HG02943 (cell line): Measurements from ENCODE around the gene PHLPP1.

Experiments
- ATAC-seq: cut with Tn5 transposase; IDR thresholded peaks from one replicate; pipeline ENCODE4 v1.9.1; 2021; ENCODE audit warnings: mild to moderate bottlenecking, low read depth, moderate library complexity; ENCODE audit not compliant: unreplicated experiment

PHLPP1 gene

DNA sequence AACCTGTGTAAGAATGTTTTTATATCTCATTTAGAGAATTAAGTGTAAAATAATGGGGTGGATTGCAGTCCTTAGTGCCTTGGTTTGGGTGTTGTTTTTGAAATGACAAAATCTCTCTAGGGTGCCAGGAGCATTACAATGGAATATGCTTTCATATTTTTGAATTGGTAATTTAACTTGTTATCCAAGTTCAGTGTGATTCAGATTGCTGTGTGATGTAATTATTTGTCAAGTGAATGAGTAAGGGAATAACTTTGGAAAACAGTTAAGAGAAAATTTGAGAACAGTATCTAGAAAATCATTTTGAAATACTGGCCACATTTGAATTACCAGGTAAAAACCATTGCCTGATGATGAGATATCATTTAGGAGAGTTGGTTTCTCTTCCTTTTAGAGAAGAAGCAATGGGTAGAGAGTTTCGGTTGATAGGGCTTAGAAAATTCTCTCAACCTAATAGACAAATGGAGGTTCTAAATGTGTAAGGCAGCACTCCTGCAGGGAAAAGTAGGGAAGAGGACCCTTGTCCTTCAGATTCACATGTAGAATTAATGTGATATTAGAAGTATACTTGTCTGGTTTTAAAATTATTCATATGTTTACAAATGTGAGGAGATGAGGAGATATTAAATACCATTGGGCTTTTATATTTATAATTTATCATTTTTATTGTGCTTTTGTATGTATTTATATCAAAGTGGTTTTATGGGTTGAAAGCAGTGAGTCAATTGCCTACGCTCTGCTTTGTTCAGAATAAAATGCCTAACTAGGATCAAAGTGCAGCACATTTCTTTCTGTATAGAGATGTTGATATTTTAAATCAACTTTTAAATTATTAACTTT is 124.8 kb downstream of the PHLPP1 start:
- no peak for ATAC-seq

DNA sequence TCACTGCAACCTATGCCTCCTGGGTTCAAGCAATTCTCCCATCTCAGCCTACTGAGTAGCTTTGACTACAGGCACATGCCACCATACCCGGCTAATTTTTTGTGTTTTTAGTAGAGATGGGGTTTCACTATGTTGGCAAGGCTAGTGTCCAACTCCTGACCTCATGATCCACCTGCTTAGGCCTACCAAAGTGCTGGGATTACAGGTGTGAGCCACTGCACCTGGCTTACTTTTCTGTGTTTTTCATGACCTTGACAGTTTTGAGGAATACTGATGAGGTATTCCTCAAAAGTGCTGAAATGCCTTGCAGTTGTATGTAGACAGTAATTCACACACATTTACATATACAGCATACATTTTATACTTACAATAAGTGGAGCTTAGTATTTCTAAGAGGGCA is 126.1 kb downstream of the PHLPP1 start:
- no peak for ATAC-seq

DNA sequence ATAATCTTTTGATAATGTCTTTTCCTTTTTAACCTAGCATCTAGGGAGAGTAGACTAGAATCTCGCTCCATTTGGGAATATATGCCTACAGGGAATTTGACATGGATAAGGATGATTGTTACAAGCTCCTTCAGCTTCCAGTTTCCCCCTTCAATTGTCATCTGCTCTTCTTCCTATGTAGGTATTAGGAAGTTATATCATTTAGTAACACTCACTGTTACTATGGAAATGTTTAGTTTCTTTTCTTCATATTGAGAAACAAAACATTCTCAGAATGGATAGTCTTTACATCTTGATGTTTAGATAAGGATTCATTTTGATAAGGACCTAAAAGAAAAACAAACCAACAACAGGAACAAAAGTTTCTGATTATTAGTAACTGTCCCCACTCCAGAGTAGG is 127.6 kb downstream of the PHLPP1 start:
- no peak for ATAC-seq

DNA sequence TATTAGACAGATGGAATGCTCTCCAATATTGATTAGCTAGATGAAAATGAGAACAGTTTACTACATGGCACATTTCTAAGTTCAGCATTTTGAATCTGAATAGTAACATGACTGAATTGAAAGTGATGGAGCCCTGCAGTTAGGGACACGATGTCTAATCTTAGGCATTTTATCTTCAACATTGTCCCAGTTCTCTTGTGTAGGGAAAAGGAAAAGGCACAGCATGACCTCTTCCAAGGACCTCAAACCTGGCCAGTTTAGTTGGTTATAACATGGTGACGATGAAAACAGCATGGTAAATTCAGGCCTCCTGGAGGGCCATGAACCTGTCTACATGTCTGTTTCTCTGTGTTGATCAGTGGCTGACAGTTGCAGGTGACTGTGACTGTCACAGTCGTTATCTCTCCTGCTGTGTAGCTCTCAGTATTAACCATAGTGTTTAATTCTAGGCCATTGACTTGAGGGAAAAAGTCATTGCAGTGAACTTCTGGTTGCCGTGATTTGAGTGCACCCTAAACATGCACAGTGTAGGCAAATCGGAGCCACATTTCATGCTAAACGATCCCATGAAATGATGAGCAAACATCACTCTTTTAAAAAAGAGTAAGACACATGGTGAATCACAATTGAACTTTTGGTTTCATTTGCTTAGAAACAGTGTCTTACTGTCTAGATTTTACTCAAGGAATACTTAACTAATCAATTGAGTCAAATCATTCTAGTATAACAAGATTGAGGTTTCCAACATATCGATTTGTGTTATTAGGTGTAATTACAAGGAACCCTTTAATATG is 129.7 kb downstream of the PHLPP1 start:
- peak; percentile 48 for ATAC-seq

DNA sequence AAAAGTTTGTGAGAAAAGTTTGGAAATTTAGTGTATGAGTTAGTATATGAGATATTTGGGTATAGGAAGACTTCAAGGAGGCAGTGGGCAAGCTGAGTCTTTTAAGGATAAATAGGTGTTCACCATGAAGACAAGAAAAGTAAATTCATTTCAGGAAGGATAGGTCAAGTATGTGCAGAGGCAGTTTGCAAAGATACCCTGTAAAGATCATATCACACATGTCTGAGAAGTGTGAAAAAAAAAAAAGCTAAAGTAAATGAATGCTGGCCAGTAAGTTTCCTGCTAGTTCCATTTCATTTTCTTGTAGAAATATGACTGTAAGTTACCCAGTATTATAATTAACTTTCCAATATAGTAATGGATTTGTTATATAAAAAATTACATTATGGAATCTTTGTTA is 131.0 kb downstream of the PHLPP1 start:
- ATAC-seq, result no peak

DNA sequence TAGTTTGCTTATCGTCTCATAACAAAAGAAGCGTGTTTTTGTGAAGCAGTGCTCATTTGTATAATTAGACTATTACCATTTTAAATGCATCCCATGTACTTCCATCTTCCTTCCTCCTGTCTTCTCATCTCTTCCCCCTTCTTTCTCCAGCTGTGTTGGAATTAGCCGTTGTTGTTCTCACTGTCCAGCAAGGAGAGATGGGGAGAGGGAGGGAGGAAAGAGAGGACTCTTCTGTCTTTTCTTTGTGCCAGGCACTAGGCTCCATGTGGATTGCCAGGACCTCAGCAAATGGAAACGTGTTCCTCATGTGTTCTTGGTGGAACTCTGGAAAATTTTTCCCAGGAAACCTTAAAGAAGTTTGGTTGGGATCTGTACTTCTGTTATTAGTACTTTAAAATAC is 131.7 kb downstream of the PHLPP1 start:
- ATAC-seq, result no peak

DNA sequence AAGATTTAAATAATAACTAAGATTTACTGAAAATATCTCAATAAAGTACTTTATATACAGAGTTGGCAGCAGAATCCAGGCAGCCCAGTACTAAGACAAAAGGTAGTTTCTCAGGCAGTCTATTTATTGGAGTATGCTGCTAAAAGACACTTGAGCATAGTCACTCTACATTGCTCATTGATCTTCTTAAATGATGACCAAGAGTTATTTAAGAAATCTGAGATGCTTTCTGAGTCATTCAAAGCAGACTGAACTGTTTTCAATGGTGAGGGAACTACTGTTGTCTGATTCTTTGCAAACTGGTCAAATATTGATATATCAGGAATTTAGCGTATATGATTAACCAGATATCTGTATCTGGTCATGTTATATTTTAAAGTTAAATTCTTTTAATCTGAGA is 133.6 kb downstream of the PHLPP1 start:
- ATAC-seq, result no peak

DNA sequence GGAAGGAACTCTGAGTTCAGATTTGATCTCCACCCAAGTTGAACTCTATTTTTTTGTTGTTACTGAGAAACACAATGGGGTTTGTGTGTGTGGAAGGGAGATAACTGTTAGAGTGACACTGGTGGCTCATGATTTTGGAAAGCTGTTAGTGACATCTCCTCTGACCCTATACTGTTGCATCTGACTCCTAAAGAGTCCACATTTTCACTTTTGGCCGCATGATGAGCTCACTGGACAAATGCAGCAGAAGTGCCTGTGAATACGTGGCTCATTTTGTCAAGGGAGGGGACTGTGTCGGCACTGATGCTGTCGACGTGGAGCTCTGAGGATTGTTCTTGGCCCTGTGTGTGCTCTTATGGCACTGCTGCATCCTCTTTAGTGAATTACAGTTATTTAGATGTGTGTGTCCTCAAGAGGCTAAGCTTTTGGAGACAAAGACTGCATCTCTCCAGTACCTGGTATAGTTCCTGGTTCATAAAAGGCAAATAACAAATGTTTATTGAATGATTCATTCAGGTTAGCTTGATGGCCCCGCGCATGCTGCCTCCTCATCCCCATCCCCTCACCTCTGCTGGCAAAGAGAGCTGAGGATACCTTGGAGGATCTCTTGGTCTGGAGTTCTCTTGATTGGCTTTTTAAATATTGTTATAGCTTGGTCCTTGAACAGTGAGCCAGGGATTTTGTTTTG is 135.4 kb downstream of the PHLPP1 start:
- no peak for ATAC-seq

DNA sequence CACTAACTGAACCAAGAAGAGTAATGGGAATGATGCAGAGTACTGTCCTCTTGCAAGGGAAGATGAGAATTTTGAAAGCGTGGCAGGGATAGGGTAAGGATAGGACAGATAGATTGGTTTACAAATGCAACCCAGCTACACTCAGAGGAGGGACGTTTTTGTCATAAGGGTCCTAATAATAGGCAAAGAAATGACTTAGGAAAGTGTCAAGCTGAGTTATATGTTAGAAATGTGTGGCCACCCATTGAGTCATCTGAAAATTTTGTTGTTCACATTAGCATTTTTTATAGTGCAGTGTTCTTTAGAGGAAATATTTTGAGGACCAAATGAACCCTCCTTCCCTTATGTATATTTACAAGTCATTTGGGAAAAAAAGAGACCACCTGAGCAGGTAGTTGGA is 137.5 kb downstream of the PHLPP1 start:
- ATAC-seq, result no peak

DNA sequence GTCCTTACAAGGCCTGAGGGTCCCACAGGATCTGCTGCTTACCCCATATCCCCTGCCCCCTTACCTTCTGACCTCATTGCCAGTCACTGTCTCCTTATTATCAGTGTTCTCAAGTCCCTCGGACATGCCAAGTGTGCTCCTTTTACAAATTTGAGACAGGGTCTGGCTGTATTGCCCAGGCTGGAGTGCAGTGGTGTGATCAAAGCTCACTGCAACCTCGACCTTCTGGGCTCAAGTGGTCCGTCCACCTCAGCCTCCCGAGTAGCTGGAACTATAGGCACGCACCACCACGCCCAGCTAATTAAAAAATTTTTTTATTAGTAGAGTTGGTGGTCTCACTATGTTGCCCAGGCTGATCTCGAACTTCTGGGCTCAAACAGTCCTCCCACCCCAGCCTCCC is 141.0 kb downstream of the PHLPP1 start:
- ATAC-seq, result no peak

DNA sequence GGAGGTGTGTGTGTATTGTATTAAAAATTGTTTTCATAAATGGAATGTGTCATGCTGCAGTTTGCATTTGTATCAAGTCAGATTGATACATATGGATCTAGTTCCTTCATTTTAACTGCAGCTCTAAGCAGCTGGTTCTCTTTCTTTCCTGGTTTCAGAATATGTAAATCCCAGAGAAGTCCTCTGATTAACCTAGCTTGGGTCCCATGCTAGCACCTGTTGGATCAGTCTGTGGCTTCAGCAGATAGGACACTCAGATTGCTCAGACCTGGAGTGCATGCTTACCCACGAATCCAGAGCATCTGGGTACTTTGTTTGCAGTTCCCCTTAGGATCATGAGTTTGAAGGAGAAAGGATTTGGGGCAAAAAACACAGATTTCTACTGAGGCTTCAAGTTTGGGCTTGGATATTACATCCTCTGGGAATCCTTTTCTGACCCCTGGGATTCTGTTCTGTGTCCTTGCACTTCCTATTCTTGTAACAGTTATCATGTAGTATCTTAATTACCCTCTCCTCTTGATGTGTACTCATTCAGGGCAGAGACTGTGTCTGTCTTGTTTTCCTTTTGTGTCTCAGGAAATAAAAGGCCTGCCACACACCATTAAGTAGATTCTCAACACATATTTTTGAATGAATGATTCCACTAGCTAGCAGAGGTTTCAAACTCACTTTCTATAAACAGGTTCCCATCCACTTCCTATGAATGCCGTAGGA is 142.1 kb downstream of the PHLPP1 start:
- ATAC-seq, result no peak

DNA sequence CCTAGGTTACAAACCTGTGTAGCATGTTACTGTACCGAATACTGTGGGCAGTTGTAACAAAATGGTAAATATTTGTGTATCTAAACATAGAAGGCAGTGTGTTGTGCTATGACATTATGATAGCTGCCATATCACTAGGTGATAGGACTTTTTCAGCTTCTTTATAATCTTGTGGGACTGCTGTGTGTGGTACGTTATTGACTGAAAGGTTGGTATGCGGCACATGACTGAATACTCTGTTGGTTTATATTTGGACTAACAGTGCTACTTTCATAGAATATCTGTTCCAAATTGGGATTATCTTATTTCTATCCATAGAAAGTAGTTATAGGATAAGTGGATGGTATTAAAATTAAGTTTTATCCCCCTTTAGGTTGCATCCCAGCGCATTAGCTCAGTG is 144.7 kb downstream of the PHLPP1 start:
- ATAC-seq, result no peak

DNA sequence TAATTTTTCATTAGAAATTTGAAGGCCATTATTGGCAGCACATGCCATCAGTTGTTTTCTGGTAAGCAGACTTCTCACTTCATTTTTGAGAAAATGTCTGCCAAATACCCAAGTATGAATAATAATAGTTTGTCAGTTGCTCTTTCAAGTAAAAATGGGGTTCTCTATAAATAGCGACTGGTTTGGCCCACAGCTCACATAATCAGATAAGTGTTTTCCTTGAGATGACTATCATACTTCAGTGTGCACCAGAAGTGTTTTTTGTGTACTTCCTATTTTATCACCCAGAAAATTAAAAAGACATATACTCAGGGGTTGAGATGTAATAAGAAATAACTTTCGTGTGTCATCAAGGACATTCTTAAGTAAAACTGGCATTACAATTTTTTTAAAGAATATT is 147.1 kb downstream of the PHLPP1 start:
- no peak for ATAC-seq

DNA sequence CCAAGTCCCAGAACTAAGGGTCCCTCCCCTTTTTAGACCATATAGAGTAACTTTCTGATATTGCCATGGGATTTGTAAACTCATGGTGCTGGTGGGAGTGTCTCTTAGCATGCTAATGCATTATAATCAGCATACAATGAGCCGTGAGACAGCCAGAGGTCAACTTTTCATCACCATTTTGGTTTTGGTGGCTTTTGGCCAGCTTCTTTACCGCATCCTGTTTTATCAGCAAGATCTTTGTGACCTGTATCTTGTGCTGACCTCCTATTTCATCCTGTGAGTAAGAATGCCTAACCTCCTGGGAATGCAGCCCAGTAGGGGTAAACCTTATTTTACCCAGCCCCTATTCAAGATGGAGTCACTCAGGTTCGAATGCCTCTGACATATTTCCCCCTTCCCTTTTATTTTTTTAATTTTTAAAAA is 148.2 kb downstream of the PHLPP1 start:
- no peak for ATAC-seq

DNA sequence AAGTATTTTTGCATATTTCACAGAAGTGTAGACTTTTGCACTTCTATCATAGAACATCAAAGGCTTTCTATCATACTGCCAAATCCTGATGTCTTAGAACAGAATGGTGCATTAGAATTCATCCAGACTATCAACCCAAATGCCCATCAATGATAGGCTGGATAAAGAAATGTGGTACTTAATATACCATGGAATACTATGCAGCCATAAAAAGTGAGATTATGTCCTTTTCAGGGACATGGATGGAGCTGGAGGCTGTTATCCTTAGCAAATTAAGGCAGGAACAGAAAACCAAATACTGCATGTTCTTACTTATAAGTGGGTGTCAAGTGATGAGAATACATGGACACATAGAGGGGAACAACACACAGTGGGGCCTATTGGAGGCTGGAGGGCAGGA is 150.2 kb downstream of the PHLPP1 start:
- no peak for ATAC-seq

DNA sequence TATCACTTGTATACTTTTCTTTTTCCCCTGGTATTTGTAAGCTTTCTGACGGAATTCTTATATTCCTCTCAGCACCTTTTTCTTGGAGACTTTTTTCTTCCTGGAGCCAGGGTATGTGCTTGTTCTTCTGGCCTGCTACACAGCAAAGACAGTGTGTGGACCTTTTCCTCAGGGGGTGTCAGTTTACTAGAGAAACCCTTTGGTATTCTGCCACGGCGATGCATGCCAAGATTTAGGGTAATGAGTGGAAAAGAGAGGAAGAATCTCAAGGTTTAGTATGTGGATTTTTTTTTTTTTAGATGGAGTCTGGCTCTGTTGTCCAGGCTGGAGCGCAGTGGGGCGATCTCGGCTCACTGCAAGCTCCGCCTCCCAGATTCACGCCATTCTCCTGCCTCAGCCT is 152.2 kb downstream of the PHLPP1 start:
- ATAC-seq, result no peak

DNA sequence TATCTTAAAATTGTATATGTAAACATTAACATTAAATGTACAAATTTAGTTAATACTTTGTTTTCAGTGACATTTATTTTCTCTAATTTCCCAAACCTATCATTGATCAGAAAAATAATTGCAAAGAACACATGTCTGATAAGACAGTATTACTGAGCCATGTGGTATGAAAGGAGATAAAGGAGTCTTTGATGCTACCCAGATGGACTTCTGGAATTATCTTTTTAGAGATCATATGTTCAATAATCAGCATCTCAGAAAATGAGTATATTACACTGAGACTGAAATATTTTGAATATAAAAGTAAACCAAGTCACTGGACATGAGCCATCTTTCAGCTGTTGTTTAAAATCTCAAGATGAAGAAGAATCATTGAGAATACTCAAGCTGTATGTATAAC is 153.3 kb downstream of the PHLPP1 start:
- no peak for ATAC-seq

DNA sequence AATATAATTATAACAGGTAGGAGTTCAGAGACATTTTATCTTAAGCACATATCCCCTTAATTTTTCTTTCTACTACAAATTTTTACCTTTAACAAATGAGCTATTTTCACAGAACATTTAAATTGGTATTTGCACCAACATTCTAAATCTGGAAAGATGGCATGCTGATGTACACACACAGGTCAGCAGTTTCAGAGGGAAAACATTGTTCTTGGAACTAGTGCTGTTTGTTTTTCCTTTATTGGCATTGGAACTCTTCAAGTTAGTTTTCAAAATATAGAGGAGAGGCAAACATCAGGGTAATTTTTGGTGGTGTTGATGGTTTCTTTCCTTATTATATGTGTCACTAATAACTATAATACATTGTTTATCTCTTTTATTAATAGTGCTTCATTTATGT is 155.3 kb downstream of the PHLPP1 start:
- no peak for ATAC-seq

DNA sequence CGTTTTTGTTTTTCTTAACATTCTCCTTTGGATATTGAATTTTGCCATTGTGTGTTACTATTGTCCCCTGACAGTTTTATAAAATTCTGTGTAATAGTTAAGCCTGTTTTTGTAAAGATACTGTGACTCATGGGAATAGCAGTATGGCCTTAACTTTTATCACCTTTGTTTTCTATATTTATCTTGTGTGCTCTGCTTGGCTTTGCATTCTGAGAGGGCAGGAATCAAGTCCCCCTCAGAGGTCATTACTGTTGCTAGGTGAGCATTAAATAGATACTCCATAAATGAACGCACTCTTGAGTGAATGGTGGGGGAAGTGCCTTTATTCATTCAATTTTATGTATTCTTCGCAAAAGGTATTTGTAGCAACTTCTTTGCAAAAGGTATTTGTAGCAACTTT is 160.0 kb downstream of the PHLPP1 start:
- ATAC-seq, result no peak

DNA sequence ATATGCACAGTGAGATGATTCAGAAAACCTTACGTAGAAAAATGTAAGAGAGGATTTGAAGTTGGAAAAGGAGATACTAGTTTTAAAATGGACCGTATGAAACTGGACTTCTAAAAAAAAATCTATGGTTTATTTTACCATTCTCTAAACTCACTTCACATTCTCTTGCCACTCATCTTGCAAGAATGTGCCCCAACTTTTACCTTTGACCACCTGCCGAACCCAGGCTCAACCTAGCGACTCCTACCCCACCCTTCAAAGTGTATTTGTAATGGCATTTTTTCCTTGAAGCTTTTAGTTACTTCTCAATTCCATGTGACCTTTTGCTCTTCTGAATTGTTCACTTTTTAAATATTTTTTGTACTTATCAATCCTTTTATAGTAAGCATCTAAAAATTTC is 160.8 kb downstream of the PHLPP1 start:
- no peak for ATAC-seq

DNA sequence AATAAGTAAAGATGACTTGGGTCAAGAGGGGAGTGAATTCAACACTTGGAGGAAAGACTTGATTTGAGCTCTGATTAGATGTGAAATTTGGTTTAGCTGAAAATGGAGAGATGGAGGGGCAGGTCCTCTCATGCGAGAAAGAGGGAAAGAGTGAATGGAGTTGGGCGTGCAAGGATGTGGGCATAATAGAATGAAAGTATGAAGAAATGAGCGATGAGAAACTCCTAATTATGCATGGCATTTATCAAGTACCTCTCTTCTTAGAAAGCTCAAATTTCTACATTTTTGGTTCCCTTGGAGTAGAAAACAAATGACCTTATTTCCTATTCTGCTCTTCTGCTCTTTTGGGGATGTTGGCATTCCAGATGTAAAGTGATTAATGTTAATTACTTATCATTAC is 161.5 kb downstream of the PHLPP1 start:
- no peak for ATAC-seq
